AG04450 (cell line): ENCODE data around the gene DNASE2. TPM values are rescaled to one million over a fixed set of nuclear protein-coding genes. Genes with fewer than 3 reads are reported as not detected.

Source experiments
- CTCF ChIA-PET: fragments of 300-600, 350-600 bp; formaldehyde crosslinking; extraction: SDS; loops from one replicate; lab custom pipeline; 2022; ENCODE audit warnings: antibody characterized with exemption, inconsistent platforms; lab: Charles Lee
- POLR2A ChIA-PET: fragments of 350-600 bp; formaldehyde crosslinking; extraction: SDS; loops from one replicate; lab custom pipeline; 2021; ENCODE audit warnings: antibody characterized with exemption, inconsistent platforms; lab: Yijun Ruan, JAX
- DNase-seq: peaks from one replicate; pipeline ENCODE4 v3.0.0-alpha.2; 2011; ENCODE audit warnings: low read depth, low spot score
- H3K27ac ChIP-seq: one replicate; pipeline ENCODE4 v1.5.1; 2012; ENCODE audit warnings: low read depth, low read length, control low read depth
- H3K27me3 ChIP-seq: one replicate; pipeline ENCODE4 v1.6.0; 2012; ENCODE audit warnings: low read length; ENCODE audit not compliant: control insufficient read depth, insufficient read depth
- H3K4me3 ChIP-seq: 2 replicates; pipeline ENCODE4 v1.5.1; 2011; ENCODE audit warnings: mild to moderate bottlenecking, low read depth, low read length, control low read depth
- H3K9me3 ChIP-seq: 2 replicates; pipeline ENCODE4 v1.5.1; 2012; ENCODE audit warnings: low read length; ENCODE audit not compliant: control insufficient read depth, insufficient read depth
- CTCF ChIP-seq: IDR thresholded peaks from 2 replicates; pipeline ENCODE4 v1.5.1; 2011; ENCODE audit warnings: low read depth, low read length, control low read depth, inconsistent platforms
- polyA plus RNA-seq: library from polyadenylated mRNA; depleted of rRNA; stranded (reverse); fragments of >200 nt; gene quantifications from 2 replicates; pipeline ENCODE4 v1.2.3, GENCODE V29; 2011

The DNASE2 gene
- polyA plus RNA-seq, 1 experiment = 28.9 TPM

DNA sequence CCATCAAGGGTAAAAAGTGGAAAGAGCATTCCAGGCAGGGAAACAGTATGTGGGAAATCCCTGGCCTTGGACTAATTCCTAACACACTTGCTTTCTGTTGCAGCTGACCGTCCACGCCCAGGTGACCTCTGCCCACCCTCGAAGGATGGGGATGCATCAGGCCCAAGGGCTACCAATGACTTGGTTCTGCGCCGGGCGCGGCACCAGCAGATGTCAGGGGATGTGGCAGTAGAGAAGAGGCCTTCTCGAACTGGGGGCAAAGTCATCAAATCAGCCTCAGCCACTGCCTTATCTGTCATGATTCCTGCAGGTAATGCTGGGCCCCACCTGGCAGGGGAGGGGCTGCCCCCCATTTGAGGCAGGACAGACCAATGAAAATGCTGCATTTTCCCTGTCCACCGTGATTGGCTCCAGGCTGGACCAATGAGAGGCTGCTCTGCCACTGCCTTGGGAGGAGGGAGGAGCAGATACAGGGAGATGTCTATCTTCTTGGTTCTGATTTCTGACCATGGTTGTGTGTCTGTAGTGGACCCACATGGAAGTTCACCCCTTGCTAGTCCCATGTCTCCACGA is 12.6 kb downstream of the DNASE2 start:
- no peak overlapping the region for H3K4me3 ChIP-seq
- no peak for DNase-seq
- CTCF ChIA-PET = interaction anchor here (1.4 kb wide), 1 partner anchor 21 kb away, joined by 4 read pairs; no protein-coding TSS in a partner anchor
- peaks cover under 1% of the 10 kb centered on the region for H3K27me3 ChIP-seq
- no peak overlapping the region for H3K27ac ChIP-seq
- POLR2A ChIA-PET = no interaction called here
- H3K9me3 ChIP-seq = peaks cover 12% of the 10 kb centered on the region
- TF ChIP-seq CTCF = no peak

DNA sequence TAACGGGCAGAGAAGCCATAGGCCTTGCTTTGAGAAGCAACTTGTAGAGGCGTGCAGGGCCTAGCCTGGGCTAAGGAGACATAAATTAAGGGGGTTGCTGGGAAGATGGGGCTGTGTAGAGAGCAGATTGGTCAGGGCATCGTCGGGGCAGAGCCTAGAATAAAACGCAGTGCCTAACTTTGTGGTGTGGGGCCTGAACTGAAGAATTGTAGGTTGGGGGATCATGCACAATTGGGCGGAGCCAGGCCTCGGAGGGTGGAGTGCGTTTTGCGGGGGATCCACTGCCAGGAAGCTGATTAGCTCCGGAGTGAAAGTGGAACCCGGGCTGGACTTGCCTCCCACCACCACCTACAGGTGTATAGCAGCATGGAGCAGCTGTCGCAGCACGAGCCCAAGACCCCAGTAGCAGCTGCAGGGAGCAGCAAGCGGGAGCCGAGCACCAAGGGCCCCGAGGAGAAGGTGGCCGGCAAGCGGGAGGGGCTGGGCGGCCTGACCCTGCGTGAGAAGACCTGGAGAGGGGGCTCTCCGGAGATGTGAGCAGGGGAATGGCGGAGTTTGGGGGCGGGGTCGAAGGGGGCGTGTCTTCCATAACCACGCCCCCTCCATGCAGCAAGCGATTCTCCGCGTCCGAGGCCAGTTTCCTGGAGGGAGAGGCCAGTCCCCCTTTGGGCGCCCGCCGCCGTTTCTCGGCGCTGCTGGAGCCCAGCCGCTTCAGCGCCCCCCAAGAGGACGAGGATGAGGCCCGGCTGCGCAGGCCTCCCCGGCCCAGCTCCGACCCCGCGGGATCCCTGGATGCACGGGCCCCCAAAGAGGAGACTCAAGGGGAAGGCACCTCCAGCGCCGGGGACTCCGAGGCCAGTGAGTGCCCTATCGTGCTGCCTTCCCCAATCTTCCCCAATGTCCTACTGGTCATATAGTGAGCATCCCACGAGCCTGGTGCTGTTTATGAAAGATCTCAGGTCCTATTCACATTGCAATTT is 13.8 kb downstream of the DNASE2 start:
- no peak overlapping the region for H3K27ac ChIP-seq
- POLR2A ChIA-PET = no interaction called here
- peaks cover 2% of the 10 kb centered on the region; the same call in 1 of the 2 replicates for H3K9me3 ChIP-seq
- 0 out of 2 replicates have a peak, but pooled peaks have one; percentile 1 for TF ChIP-seq CTCF
- peaks cover 4% of the 10 kb centered on the region for H3K27me3 ChIP-seq
- CTCF ChIA-PET = interaction anchor here (1.4 kb wide), 1 partner anchor 20 kb away, joined by 4 read pairs; no protein-coding TSS in a partner anchor
- peak overlapping the region; percentile 53 for H3K4me3 ChIP-seq
- DNase-seq = no peak

GRCh38 chr19:12866416-12867119 is 14.7 kb downstream of the DNASE2 start:
- Histone ChIP-seq H3K27ac (no peak overlapping the region), H3K9me3 (peaks cover 2% of the 10 kb centered on the region; the same call in 1 of the 2 replicates), H3K4me3 (no peak overlapping the region), H3K27me3 (peaks cover 4% of the 10 kb centered on the region)
- TF ChIP-seq CTCF = no peak
- ChIA-PET POLR2A (interaction anchor here (1.1 kb wide), 1 partner anchor 71 kb away, joined by 3 read pairs; no protein-coding TSS in a partner anchor), CTCF (no interaction called here)
- DNase-seq = no peak

DNA sequence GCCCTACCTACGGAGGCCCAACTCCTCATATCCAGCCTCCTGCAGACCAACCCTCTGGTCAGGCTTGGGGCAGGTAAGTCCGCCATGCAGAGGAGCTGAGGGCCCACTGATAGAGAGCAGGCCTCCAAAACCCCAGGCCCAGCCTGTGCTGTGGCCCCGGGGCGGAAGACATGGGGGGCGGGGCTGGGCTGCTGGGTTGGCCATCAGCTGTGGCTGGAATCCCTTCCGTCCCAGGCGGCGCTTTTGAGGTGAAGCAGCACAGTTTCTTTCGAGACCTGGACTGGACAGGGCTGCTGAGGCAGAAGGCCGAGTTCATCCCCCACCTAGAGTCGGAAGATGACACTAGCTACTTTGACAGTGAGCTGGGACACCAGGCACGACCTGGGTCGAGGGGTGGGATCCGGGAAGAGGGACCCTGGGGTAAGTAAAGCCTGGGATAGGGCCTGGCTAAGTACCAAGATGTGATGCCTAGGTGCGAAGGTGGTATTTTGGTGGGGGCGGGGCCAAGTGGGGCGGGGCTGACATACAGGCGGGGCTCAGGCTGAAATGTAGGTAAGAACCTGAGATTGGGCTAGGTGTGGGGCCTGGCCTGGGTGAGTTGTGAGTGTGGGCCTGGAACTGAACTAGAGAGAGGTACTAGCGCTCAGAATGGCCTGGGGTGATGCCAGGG is 15.4 kb downstream of the DNASE2 start:
- ChIA-PET CTCF (interaction anchor here (1.2 kb wide), 1 partner anchor 108 kb away, joined by 4 read pairs; no protein-coding TSS in a partner anchor), POLR2A (interaction anchor here (1.1 kb wide), 1 partner anchor 72 kb away, joined by 3 read pairs; no protein-coding TSS in a partner anchor)
- Histone ChIP-seq H3K27me3 (peaks cover 4% of the 10 kb centered on the region), H3K27ac (no peak overlapping the region), H3K9me3 (peaks cover 2% of the 10 kb centered on the region; the same call in 1 of the 2 replicates), H3K4me3 (no peak overlapping the region)
- TF ChIP-seq CTCF = no peak
- DNase-seq = no peak
